ES-I3 (cell line): Measurements from ENCODE around the gene WFIKKN2.

Source experiments
- H3K36me3 ChIP-seq: 2 replicates; pipeline ENCODE4 v1.6.1; 2013; ENCODE audit warnings: mild to moderate bottlenecking, low read length, control low read depth, moderate library complexity; ENCODE audit not compliant: insufficient read depth
- H3K4me1 ChIP-seq: 2 replicates; pipeline ENCODE4 v1.6.1; 2013; ENCODE audit warnings: mild to moderate bottlenecking, control low read depth, low read length; ENCODE audit not compliant: insufficient read depth
- H3K9ac ChIP-seq: 2 replicates; pipeline ENCODE4 v1.6.1; 2013; ENCODE audit warnings: low read depth, mild to moderate bottlenecking, low read length, moderate library complexity
- H3K9me3 ChIP-seq: 2 replicates; pipeline ENCODE4 v1.6.1; 2013; ENCODE audit warnings: mild to moderate bottlenecking, low read length, moderate library complexity; ENCODE audit not compliant: control insufficient read depth, insufficient read depth

WFIKKN2 gene, protein sequence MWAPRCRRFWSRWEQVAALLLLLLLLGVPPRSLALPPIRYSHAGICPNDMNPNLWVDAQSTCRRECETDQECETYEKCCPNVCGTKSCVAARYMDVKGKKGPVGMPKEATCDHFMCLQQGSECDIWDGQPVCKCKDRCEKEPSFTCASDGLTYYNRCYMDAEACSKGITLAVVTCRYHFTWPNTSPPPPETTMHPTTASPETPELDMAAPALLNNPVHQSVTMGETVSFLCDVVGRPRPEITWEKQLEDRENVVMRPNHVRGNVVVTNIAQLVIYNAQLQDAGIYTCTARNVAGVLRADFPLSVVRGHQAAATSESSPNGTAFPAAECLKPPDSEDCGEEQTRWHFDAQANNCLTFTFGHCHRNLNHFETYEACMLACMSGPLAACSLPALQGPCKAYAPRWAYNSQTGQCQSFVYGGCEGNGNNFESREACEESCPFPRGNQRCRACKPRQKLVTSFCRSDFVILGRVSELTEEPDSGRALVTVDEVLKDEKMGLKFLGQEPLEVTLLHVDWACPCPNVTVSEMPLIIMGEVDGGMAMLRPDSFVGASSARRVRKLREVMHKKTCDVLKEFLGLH

DNA sequence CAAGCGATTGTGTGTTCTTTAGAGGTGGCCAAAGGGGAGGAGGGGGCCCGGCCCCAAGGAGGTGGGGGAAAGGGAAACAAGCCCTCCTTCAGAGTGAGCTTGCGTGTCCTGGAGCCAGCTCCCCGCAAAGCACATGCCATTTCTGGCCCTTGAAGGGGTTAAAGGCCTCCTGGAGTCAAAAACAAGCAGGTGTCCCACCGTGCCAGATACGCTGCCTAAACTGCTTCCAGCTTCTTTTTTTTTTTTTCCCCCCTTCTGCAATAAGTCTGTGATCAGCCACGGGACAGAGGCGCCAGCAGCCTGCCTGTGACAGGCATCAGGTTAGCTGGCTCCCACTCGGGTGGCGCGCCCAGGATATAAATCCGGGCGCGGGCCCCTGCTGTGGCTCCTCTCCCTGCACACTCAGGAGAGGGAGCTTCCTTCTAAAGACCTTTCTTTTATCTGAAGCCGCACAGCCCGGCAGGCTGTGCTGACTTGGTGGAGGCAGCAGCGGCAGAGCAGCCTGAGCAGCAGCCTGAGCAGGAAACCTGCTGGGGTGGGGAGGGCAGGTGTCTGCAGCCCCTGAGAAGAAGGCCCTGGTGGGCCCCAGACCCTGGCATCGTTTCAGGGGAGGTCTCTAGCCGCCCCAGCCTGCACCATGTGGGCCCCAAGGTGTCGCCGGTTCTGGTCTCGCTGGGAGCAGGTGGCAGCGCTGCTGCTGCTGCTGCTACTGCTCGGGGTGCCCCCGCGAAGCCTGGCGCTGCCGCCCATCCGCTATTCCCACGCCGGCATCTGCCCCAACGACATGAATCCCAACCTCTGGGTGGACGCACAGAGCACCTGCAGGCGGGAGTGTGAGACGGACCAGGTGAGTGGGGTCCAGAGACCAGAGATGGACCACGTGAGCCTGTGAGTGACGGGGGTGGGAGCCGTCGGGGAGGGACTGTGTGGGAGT lies at the start of gene WFIKKN2:
WFIKKN2 (plus strand) TSS at position 286 of the 934 bp plus-strand sequence; CDS start at position 638, 352 bp downstream.
- peaks cover 43% of the 10 kb centered on the region; the same call in 1 of the 2 replicates for H3K4me1 ChIP-seq
- no peaks in the 10 kb centered on the region for H3K36me3 ChIP-seq
- H3K9ac ChIP-seq, result no peak within 1 kb of the TSS
- H3K9me3 ChIP-seq, result no peaks in the 10 kb centered on the region

DNA sequence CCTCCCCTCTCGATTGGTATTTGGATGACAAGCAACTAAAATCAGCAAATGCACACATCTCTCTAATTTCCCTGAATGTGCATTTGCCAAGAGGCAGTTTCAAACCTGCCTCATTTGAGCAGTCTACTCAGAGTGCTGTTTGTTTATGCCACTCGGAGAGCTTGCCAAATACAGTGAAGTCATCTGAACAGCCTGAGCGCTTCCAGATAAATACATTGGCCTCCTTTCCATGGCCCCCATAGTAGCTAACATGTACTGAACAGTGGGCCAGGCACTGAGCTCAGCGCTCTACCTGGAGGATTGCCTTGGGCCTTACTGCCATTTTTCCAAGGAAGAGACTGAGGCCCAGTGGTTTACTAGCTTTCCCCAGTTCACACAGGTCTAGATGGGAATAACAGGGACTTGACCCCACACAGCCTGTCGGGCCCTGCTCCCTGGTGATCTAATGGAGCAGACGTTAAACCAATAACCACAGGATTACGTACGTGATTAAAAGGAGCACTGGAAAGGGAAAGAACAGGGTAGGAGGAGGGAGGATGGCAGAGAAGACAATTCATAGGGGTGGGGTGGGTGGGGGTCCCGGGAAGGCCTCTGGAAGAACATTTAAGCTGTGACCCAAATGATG lies 49.3 kb upstream of the WFIKKN2 start:
- Histone ChIP-seq H3K36me3 (no peaks in the 10 kb centered on the region), H3K9me3 (no peaks in the 10 kb centered on the region), H3K4me1 (peaks cover 8% of the 10 kb centered on the region), H3K9ac (no peak overlapping the region)

DNA sequence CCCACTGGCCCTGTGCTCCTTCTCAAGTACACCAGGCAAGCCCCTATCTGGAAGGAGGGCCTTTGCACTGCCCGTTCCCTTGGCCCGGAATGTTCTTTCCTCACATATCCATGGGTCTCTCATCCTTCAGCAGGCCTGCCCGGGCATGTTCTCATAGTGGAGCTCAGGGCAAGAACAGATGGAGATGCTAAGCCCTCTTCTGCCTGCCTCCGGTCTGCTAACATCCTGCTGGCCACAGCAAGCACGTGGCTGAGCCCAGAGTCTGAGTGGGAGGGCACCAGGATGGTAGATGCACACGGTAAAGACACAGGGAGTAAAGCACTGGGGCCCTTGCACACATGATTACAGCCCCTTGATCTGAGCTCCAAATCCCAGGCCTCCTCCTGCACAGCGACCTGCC lies 48.3 kb upstream of the WFIKKN2 start:
- H3K9me3 ChIP-seq, result no peaks in the 10 kb centered on the region
- H3K4me1 ChIP-seq, result peaks cover 8% of the 10 kb centered on the region
- no peak overlapping the region for H3K9ac ChIP-seq
- H3K36me3 ChIP-seq, result no peaks in the 10 kb centered on the region

DNA sequence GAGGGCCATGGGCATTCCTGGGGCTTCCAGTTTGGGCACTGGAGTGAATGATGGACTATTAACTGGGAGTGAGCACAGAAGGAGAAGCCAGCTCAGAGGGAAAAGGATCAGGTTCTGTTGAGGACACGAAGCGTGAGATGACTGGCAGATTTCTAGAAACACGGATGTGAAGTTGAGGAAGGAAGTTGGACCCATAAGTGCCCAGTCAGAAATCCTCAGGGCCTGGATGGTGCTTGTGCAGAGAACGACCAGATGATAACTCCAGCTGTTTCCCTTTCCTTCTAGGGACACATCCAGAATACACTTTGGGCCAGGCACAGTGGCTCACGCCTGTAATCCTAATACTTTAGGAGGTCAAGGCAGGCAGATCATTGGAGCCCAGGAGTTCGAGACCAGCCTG lies 44.8 kb upstream of the WFIKKN2 start:
- H3K9ac ChIP-seq, result no peak overlapping the region
- peaks cover 8% of the 10 kb centered on the region for H3K4me1 ChIP-seq
- no peaks in the 10 kb centered on the region for H3K36me3 ChIP-seq
- no peaks in the 10 kb centered on the region for H3K9me3 ChIP-seq

DNA sequence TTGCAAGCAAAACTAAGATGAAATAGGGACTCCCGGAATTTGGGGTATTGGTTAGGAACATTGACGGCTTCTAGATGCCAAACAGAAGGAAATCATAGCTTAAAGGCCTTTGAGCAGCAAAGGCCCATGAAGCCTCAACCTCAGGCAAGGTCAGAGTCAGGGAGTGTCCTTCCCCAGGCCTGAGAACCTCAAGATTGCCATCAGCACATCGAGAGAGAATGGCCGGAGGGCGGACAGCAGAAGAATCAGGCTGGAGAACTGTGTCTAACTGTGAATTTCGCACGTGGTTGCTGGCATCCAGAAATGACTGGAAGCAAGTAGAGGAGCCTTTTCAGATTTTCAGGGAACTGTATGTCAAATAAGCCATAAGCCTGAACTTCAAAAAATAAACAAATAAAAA lies 43.3 kb upstream of the WFIKKN2 start:
- peaks cover 8% of the 10 kb centered on the region for H3K4me1 ChIP-seq
- no peaks in the 10 kb centered on the region for H3K36me3 ChIP-seq
- H3K9ac ChIP-seq, result no peak overlapping the region
- no peaks in the 10 kb centered on the region for H3K9me3 ChIP-seq

DNA sequence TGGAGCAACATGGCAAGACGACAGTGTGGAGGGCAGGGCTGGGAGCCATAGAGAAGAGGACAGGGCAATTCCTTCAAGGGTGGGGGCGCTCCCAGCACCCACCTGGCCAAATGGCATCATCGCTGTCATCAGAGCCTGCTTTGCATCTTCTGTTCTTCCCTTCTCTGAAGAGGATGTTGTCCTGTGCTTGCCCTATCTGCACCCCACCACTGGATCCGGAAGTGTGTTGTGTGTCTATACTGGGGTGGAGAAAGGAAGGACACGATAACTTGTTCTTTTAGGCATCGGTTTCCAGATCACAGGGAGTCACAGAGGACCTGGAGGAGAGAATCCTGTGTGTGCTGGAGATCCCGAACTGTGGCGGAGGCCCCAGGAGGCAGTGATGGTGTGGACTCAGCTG lies 42.4 kb upstream of the WFIKKN2 start:
- no peak overlapping the region for H3K9ac ChIP-seq
- H3K36me3 ChIP-seq, result no peaks in the 10 kb centered on the region
- no peaks in the 10 kb centered on the region for H3K9me3 ChIP-seq
- peaks cover 8% of the 10 kb centered on the region for H3K4me1 ChIP-seq

DNA sequence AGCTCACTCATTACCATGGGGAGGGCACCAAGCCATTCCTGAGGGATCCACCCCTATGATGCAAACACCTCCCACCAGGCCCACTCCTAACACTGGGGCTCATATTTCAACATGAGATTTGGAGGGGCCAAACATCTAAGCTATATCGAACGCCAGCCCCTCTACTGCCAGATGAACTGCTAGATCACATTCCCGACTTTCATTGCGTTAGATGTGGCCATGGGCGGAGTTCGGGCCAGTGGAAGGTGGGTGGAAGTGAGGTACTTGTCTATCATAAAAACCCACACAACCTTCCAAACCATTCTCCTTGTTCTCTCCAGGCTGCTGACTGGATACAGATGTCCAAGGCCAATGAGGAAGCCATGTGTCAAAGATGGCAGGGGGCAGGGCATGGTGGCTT lies 41.0 kb upstream of the WFIKKN2 start:
- Histone ChIP-seq H3K9ac (no peak overlapping the region), H3K9me3 (no peaks in the 10 kb centered on the region), H3K4me1 (peaks cover 15% of the 10 kb centered on the region), H3K36me3 (no peaks in the 10 kb centered on the region)

DNA sequence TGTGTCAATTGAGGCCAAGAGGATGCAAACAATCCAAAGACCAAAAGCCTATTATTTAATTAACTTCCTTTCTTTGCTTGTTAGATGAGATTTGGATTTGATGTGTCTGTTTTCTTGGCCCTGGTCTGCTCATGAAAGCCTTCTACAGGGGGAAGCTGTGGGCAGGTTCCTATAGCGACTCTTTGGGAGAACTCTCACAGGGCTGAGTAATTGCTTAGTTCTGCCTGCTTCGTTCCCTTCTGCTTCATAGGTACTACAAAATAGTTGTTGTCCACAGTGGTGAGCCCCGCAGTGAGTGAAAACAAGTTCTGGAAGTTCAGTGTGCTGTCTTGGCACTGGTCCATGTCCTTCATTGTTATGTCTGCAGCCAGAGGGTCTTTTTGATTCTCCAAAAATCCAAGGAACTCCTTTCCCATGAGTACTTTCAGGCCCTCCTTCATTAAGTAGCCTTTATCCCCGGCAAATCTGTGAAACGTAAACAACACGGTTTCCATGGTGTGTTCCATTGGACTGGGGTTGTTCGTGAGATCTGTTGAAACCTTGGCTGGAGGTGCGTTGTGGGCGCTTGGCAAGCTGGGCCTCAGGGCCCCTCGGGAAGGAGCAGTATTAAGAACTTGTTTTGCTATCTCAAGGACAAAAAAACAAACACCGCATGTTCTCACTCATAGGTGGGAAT lies 38.1 kb upstream of the WFIKKN2 start:
- H3K9ac ChIP-seq, result no peak overlapping the region
- no peaks in the 10 kb centered on the region for H3K36me3 ChIP-seq
- H3K4me1 ChIP-seq, result peaks cover 8% of the 10 kb centered on the region; the same call in 1 of the 2 replicates
- H3K9me3 ChIP-seq, result no peaks in the 10 kb centered on the region

DNA sequence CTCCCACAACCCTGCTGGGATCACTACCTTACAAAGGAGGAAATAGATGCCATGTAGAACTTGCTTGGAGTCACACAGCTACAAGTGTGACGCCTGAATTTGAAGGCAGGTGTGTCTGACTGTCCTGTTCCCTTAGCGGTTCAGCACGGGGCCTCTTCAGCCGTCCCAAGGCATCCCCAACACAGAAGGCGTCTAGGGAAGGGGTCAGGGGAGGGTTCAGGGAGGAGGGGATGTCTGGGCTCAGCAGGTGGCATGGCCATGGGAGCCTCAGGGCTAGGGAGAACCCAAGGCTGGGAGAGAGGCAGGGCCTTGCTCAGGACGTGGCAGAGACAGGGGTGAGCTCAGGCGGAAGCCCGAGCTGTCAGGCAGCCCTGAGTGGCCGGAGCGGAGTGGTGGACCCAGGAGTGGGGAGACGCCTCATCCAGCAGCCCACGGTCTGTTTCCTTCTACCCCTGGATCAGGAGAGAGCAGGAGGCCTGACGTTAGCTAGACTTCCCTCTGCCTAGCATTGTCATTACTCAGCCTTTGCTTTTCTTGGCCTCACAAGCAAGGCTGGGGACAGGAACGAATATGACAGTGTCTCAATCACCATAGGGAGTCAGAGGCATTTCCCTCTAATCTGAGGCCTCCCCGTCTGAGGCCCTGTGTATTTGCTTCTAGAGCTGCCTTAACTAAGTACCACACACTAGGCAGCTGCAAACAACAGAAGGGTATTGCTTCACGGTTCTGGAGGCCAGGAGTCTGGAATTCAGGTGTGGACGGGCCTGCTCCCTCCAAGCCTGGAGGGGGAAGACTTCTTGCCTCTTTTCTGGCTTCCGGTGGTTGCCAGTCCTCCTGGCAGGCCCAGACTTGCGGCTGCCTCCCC lies 36.7 kb upstream of the WFIKKN2 start:
- no peak overlapping the region for H3K9ac ChIP-seq
- no peaks in the 10 kb centered on the region for H3K9me3 ChIP-seq
- H3K4me1 ChIP-seq, result peaks cover 8% of the 10 kb centered on the region; the same call in 1 of the 2 replicates
- H3K36me3 ChIP-seq, result no peaks in the 10 kb centered on the region

DNA sequence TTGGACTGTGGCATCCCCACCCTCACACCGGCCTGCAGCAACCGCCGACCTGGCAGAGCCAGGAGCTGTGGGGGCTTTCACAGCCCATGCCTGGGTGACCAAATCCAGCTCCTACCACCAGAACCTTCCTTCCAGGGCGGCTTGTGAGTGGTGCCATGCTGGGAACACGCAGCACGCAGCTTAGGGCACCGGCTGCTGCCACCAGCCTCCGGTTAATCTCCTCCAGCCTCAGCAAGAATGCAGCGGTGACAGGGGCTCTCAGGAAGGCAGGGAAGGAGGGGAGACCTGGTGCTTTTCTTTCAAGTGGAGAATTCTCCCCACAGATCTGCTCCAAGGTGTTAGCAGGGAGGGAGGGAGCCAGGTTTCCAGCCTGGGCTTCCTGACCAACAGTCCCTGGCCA lies 35.8 kb upstream of the WFIKKN2 start:
- Histone ChIP-seq H3K9ac (no peak overlapping the region), H3K4me1 (peaks cover 8% of the 10 kb centered on the region; the same call in 1 of the 2 replicates), H3K36me3 (no peaks in the 10 kb centered on the region), H3K9me3 (no peaks in the 10 kb centered on the region)

DNA sequence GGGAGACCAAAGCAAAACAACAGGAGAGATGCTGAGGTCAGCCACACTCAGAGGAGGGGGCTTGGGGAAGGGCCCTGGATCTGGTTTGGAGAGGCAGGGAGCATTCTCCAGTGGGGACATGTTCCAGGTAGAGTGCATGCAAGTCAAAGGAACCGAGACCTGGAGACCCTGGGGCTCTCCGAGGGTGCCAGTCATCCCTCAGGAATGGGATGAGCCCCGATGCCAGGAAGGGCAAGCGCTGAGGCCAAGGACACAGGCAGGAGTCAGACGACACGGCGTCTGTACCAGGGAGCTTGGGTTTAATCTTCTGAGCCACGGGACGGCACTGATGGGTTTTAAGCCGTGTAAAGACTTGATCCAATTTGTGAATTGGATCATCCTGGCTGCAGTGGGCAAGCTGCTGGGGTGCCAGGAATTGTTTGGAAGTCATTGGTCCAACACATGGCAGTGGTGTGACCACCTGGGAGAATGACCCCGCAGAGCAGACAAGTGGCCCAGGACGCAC lies 35.1 kb upstream of the WFIKKN2 start:
- H3K4me1 ChIP-seq, result peaks cover 8% of the 10 kb centered on the region; the same call in 1 of the 2 replicates
- no peaks in the 10 kb centered on the region for H3K9me3 ChIP-seq
- no peak overlapping the region for H3K9ac ChIP-seq
- no peaks in the 10 kb centered on the region for H3K36me3 ChIP-seq

DNA sequence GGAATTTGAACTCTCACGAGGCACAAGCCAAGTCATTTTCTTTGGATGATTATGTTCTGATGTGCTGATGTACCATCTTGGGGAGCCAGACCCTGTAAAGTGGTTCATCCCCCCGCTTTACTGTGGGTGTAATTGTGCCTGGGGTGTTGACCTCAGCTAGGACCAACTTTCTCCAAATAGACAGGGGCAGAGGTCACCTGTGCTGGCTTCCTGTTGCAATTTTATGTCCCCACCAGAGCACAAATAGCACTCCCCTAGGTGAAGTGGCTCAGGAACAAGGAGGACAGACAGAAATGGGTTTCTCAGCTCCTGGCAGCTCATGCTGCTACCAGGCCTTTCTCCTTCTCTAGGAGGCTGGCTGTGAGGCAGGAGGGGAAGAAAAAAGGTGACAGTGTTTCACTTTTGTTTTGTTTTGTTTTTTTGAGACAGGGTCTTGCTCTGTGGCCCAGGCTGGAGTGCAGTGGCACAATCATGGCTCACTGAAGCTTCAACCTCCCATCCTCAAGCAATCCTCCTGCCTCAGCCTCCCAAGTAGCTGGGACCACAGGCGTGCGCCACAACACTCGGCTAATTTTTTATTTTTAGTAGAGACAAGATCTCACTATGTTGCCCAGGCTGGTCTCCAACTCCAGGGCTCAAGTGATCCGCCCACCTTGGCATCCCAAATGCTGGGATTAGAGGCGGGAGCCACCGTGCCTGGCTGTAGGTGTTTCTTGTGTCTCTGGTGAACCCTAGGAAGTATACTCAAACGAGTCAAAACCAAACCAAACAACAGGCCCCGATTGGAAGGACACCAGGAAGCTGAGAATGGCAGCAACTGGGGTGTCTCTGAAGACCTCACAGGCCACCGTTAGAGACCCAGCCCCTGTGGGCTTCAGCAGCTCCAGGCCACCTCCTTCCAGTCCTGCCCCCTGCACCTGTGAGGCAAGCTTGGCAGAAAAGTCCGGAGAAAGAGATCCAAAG lies 32.5 kb upstream of the WFIKKN2 start:
- no peaks in the 10 kb centered on the region for H3K9me3 ChIP-seq
- H3K4me1 ChIP-seq, result peaks cover 8% of the 10 kb centered on the region; the same call in 1 of the 2 replicates
- no peaks in the 10 kb centered on the region for H3K36me3 ChIP-seq
- no peak overlapping the region for H3K9ac ChIP-seq
